Stimulated activated CD4-positive, alpha-beta T cell treated with anti-CD3 and anti-CD28 coated beads, Interleukin-2, amount 100 ng/mL, for 4 hours (primary cell): Measurements from ENCODE around the gene KLHL35.
A peak's percentile ranks its signal among the peaks of the same experiment; 100 is the strongest.

ENCODE experiments used
- DNase-seq: peaks from one replicate; pipeline ENCODE4 v3.0.0-alpha.2; 2020; ENCODE audit warnings: low read depth

The KLHL35 gene, protein sequence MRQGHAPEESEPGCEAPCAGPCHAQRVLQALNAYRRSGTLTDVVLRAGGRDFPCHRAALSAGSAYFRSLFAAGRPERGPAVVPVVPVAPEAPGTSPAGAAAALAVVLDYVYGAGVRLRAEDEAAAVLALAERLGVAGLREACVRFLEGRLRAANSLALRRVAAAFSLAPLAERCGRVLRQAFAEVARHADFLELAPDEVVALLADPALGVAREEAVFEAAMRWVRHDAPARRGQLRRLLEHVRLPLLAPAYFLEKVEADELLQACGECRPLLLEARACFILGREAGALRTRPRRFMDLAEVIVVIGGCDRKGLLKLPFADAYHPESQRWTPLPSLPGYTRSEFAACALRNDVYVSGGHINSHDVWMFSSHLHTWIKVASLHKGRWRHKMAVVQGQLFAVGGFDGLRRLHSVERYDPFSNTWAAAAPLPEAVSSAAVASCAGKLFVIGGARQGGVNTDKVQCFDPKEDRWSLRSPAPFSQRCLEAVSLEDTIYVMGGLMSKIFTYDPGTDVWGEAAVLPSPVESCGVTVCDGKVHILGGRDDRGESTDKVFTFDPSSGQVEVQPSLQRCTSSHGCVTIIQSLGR

DNA sequence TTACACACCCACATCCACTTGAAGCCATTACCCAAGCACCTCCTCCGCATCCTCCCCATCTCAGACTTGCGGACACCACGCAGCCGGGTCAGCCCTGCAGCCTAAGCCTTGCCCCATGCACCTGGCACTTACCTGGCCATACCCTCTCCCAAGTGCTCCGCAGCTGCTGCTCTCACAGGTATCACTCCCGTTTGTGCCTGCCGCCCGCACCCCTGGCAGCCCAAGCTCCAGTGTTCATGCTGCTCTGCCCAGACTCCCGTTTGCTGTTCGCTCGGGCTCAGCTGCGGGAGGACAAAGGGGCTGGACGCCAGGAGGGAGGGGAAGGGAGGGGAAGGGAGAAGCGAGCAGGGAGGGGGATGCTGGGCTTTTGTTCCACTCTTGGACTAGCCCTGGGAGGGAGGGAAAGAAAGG lies at the start of gene KLHL35:
Gene KLHL35 (minus strand): TSS at position 293 of the 411 bp plus-strand sequence. CDS start 2,574 bp downstream, outside the sequence.
- DNase-seq: no peak

DNA sequence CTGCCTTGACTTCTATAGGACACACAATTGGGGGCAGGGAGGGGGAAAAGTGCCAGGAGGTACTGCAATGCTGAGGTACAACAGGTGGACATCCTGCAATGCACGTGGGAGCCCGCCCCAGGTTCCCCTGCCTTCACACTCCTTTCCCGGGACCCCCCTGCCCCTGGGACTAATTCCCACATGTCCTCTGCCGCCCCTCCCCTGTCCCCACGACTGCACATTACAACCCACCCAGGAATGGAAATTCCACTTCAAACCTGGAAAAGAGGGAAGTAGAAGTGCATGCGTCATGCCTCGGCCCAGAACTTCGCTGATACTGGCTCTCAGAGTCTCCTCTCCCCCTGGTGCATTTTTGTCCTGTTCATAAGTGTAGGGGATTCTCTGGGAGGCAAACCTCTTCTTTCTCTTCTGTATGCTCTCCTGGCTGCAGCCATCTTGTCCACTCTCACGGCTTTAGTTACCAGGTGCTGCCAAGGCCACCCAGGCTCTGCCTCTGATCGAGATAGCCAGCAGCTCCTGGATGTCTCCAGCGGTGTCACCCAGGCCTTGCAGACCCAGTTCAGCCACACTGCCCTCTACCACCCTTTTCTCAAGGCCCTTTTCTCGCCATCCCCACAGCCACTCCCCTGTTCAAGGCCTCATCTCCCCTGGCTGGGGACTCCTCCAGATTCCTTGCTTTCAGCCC lies 49.1 kb upstream of the KLHL35 start:
- no peak for DNase-seq

DNA sequence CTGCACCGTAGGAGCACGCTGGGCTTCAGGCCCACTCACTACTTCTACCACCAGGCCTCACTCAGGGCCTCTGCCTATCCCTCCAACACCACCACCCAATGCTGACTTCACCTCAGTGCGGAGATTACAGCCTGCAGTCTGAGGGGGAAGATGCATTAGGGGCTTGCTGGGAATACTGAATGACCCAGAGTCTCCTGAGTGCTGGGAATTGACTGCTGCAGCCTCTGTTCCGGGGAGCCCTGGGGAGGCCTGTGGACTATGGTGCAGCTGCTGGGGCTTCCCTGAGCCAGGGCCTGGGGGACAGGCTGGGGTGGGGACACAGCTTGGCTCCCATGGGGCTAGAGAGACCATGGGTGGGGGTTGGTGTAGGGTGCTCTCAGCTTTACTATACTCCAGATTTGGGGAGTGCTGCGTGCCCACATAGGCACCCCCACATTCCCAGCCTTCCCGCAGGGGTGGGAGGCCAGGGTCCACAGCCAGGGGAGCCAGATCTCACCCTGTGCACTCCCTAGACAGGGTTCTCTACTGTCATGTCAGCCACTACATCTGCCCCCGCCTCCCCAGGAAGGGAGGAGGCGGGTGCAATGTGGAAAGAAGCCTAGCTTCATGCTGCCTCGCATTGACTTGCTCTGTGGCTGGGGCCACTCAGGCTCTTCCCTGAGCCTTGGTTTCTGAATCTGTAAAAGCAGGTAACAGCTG lies 48.4 kb upstream of the KLHL35 start:
- no peak for DNase-seq

DNA sequence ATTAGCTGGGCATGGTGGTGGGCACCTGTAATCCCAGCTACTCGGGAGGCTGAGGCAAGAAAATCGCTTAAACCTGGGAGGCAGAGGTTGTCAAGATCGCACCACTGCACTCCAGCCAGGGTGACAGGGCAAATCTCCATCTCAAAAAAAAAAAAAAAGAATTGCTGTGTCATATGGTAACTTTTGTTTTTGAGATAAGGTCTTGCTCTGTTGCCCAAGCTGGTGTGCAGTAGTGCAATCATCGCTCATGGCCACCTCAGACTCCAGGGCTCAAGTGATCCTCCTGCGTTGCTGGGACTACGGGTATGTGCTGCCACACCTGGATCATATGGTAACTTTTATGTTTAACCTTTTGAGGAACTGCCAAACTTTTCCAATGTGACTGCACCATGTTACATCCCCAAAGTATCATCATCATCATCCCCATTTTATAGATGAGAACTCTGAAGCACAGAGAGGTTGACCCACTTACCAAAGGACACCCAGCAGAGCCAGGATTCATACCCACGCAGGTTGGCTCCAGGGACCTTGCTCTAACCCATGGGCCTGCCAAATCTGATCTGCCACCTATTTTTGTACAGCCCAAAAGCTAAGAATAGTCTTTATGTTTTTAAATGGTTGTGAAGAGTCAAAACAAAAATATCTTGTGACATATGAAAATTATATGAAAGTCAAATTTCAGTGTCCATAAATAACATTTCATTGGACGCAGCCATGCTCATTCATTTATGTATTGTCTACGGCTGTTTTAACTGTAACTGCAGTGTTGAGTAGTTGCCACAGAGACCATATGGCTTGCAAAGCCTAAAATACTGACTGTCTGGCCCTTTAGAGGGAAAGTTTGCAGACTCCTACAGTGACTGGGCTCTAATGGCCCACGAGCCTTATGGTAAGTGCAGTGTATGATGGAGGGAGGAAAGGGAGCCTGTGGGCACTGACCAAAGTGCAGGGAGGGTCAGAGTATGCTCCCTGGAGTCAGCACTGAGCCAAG lies 47.5 kb upstream of the KLHL35 start:
- DNase-seq: no peak

DNA sequence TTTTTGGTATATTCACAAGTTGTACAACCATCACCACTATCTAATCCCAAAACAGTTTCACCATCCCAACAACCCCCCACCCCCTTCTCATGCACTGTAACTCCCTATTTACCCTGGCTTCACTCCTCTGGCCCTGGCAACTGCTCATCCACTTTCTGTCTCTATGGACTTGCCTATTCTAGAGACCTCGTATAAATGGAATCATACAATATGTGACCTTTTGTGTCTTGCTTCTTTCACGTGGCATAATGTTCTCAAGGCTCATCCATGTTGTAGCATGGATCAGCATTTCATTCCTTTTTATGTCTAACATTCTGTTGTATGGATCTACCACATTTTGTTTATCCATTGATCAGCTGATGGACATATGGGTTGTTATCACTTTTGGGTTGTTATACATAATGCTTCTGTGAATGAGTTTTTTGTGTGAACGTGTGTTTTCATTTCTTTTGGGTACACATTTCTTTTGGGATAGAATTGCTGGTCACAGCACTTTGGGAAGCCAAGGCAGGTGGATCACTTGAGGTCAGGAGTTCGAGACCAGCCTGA lies 46.7 kb upstream of the KLHL35 start:
- DNase-seq: no peak

DNA sequence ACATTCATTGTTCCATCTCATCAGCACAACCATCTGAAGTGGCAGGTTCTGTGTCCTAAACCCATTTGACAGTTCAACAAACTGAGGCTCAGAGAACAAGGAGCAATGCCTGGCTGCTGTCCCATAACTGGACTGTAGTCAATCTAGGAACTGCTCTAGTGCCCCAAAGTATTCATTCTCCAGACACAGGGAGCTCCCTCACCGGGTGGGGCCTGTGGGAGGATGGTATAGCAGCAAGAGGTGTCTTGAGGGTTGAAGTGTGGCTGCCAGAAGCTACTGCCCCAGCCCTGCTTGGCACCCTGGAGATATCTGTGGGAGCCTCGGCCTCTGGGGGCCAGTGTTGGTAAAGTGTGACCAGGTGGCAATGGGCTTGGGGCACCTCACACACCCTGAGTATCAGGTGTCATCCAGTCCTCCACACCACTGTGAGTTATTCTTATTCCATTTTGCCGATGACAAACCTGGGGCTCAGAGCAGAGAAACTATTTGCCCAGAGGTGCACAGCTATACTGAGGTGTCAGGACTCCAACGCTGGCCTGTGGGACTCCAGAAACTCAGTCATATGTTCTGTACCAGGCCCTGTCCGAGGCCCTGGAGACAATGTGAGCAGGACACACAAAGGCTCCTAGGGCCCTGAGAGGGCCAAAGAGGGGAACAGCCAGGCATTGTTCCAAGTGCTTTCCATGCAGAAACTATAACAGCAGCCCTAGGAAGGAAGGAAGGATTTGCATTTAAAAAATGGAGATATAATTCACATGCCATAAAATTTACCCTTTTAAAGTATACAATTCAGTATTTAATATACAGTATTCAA lies 46.0 kb upstream of the KLHL35 start:
- no peak for DNase-seq

DNA sequence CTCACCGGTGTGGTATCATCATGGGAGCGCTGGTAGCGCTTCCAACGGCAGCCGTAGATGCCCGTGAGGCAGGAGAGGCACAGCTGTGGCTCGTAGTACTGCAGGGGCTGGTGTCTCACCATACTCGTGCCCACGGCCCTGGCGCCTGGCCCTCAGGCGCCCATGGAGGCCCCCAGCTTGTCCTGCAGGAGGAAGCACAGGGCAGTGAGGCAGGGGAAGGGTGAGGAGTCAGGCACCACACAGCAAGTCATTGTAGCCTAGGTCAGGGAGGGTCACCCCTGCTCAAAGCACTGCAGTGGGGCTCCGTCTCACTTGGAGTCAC lies 44.6 kb upstream of the KLHL35 start:
- DNase-seq: no peak

DNA sequence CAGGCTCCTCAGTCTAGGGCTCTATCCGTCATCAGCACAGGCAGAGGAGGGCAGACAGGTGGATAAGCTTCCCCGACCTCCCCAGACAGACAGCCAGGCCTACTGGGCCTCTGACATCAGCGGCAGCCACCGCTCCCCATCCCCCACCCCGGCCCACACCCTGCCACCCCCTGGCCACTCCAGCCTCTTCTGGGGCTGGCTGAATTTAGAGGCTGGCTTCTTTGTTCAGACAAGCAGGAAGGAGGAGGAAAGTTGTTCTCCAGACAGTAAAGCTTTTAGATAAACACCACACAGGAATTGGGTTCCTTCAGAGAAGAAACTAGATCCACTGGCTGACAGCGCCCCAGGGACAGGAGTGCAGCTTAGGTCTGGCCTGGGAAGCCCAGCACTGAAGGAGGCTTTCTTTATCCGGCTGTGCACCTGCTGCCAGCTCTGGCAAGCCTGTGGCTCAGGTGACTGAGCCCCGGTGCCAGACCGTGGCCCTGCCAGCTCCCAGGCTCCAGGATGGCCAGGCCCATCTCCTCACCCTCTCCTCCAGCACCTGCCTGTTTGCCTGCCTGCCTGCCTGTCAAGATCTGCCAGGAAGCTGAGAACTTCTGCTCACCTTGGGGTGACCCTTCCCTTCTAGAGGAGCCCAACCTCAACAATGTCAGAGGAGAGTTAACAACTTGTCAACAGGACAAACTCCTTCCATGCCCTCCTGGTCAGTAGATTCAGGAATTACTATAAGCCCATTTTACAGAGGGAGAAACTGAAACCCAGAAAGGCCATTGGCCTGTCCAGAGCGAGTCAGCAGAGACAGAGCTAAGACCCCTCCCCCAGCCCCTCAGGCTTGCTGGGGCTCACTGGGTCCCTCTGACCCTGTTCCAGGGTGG lies 44.0 kb upstream of the KLHL35 start:
- DNase-seq: no peak

DNA sequence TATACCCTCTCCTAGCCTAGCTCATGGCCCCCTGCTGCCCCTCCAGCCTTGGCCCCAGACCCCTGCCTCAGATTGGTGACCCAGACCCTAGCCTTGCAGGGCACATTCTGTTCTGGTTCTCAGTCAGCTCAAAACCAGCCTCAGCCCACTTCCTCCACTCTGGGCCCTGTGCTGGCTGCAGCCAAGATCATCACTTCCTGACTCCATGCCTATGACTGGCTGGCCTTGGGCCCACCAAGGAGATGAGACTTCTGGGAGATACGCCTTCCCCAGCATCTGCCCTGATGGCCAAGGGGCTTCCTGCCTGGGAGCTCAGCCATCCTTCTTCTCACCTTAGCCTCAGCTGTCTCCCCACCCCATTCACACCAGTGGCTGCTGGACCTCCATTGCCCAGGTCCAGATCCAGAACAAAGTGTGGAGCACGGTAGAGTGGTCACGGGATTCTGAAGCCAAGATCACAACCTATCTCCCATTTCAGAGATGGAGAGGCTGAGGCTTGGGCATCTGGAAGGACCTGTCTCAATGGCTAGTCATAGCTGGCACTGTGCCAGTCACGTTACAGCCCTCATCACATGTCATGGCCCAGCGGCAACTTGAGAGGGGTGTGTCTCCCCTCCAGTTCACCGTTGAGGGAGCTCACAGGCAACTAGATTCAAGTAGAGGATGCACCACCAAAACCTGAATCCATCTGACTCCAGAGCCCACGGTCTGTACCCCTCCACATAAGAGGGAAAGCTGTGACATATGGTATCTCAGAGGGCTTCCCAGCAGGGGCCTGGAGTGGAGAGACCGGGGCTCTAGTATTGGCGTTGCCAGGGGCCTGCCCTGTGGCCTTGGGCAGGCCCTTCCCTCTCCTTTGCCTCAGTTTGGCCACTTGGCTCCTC lies 43.0 kb upstream of the KLHL35 start:
- no peak for DNase-seq

DNA sequence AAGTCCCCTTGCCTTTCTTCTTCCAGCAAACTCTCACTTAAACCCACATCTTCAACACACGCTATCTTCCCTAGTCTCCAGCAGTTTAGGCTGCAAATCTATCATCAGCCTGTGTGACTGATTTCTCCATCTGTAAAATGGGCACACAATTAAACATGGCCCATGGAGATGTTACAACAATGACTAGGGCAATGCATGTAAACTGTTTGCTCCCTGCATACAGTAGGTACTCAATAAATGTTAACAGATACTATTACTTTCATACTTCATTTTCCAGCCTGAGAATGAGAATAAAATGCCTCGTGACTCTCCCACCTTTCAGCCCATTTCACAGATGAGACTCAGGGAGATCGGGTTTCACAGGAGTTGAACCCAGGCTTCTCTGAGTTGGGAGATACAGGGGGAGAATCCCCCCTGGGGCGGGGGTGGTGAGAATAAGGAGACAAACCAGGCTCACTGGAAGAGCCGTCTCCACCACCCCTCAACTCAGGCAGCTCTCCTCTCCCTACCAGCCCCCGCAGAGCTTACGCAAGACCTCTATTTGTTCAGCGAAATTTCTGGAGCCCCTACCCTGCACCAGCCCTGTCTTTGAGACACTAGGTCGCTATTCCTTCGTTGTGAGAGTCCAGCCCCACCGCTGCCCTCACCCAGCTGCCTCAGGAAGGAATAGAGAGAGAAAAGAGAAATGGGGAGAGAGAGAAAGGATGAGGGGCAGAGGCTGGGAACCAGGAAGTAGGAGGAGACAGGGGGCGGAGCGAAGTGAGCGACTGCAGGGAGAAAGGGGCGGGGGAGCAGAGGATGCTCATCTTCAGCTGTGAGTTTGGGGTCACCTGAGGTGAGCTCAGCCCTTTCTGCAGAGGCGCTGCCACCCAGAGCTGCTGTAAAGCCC lies 42.1 kb upstream of the KLHL35 start:
- DNase-seq: peak; percentile 33

DNA sequence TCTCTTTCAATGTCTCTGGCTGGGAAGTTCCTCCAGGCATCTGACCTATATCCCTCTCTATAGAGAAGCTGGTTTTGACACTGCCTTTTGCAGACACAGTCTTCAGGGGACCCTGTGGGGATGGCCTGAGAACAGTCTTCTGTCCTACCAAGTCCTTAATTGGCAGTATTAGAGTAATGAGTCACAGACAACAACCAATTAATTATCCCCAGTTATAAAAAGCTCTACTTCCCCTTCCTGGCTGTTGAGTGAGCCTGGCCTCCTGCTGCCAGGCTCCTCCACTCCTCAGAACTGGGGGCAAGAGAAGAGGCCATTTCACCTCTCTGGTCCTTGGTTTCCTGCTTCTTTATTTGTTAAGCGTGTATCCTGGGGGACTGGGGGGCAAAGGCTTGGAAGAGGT lies 41.2 kb upstream of the KLHL35 start:
- DNase-seq: no peak

DNA sequence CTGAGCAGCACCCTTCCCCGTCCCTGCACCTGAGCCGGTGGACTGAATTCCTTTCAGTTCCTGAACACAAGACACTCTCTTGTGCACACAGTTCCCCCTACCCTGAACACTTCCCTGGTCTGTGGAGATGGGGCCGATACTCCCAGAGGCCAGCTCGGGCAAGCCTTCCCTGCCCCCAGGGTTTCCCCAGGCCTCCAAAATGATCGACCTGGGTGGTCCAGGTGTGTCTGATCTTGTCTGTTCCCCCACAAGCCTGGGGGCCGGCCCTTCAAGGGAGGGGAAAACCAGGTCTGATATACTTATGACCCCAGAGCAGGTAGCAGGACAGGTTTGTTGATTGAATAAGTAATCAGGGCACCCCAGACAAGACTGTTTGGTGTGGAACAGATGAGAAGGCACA lies 40.7 kb upstream of the KLHL35 start:
- no peak for DNase-seq

DNA sequence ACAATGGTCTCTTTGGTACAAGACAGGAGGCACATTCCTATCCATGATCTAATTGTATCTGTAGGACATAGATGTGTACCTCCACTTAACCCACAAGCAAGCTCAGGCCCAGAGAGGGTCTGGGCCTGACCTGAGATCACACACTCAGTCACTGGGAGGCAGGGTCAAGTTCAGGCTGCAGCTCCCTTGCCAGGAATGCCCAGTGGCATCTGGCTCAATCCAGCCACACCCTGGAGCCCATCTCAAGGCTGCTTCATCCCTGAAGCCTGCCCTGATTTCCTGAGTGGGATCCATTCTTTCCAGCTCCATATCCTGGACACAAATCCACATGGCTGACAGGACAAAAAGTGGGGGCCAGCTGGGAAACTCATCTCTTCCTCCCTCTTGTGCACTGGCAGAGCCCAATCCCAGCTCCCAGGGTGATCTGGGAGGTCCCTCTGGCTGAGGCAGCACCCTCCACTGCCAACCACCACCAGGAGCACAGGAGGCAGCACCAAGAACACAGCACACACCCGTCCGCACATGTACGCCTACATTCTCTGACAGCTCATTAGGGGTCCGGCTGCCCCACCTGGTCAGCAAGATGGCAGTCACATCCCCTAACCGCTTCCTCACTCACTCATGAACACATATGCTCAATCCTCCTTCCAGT lies 39.2 kb upstream of the KLHL35 start:
- no peak for DNase-seq

DNA sequence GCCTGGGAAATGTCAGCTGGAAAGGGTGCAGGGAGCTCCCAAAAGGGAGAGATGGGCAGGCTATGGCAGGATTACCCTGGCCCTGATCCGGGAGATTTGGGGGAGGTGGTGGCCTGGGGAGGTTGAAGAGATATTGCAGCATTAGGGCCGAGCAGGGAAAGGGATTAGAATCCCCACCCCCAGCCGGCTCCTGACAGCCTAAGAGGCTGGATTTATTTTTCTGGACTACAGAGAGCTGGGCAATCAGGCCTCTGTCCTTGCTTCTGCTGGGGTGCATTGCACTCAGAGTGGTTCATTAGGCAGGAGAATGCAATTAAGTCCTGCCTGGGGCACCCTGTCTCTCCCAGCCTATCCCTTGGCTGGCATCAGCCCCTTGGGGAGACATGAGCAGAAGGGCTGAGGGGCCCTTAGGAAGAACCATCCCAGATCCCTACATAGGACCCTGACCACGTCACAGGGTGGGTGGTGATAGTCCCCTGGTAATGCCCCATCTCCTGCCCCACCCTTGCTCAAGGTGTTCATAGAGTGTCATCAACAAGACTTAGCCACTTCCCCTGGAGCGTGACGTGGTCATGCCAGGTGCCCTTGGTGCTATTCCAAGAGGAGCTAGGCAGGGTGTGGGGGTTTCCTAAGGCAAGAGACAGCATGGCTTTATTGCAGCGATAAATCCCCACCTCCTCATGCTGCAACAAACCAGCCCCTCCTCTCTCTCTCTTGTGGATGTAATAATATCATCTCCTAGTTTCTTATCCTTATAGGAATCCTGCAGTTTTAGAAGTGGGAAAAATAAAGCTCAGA lies 38.4 kb upstream of the KLHL35 start:
- no peak for DNase-seq

DNA sequence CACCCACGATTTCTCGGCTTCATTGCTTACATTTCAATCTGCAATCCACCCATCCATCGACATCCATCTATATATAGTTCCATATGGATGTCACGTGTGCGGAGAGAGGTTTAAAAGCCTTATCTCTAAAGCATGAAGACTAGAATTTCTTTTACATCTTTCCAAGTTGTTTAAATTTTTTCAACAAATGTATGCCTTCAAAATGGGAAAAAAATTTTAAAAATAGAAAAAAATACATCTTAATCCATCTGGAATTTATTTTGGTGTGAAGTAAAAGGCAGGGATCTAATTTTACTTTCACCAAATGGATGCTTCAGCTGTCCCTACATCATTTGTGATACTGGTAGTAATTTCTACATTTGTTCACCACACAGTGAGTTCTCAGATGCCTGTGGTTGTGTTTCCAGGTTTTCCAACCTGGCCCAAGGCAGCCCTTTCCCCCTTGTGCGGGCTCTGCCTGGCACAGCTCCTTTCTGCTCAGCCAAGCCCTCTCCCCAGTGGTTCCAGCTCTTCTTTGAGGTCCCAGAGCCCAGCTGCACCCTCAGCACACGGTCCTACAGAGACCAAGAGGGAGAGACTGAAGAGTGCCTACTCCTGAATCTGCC lies 37.6 kb upstream of the KLHL35 start:
- DNase-seq: no peak
